ENCODE results near the gene CBLB.

DNA sequence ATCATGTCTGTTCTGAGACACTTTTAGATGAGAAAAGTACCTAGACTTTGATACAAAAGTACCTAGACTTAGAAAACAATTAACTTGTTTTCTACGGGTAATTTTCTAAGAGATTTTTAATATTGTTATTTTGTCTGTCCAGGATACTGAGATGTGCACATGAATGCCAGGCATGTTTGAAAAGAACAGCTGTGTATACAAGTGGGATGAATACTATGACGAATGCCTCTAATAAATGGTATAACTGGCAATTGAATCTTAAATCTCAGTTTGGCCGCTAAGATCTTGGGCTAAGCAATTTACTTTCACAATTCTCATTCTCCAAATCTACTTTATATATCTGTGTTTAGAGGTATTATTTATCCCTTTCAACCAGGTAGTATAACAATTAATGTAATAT lies 207.4 kb downstream of the CBLB start:
- TF ChIP-seq POLR2AphosphoS5 (IDR thresholded peaks at IDR 0.05; ENCODE audit: low read depth, low read length), result no peak
- TF ChIP-seq TAF1 (IDR thresholded peaks at IDR 0.05; ENCODE audit: borderline replicate concordance, insufficient read depth, low read length), result no peak
- no peak for TF ChIP-seq FOXP2 (optimal IDR thresholded peaks at IDR 0.05; ENCODE audit: borderline replicate concordance, extremely low read depth, extremely low read length, insufficient read depth)
